Measurements from ENCODE around the gene ZBED5.

DNA sequence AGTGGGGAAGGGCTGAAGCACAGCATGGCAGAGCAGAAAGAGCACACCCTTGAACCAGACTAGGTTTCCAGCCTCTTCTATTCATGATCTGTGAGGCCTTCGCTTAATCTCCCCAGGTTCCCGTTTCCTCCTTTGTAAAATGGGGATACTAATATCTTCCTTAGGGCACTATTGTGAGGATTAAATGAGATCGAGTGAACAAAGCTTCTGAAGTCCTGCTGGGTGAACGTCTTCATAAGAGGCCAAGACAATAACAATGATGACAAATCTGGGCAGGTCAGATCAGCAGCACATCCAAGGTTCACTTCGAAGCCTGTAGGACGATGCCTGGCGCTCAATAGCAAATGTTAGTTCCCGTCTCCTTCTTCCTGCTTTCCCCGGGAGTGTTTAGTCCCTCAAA lies 38.6 kb upstream of the ZBED5 start:
- TF ChIP-seq, protein P1, sequence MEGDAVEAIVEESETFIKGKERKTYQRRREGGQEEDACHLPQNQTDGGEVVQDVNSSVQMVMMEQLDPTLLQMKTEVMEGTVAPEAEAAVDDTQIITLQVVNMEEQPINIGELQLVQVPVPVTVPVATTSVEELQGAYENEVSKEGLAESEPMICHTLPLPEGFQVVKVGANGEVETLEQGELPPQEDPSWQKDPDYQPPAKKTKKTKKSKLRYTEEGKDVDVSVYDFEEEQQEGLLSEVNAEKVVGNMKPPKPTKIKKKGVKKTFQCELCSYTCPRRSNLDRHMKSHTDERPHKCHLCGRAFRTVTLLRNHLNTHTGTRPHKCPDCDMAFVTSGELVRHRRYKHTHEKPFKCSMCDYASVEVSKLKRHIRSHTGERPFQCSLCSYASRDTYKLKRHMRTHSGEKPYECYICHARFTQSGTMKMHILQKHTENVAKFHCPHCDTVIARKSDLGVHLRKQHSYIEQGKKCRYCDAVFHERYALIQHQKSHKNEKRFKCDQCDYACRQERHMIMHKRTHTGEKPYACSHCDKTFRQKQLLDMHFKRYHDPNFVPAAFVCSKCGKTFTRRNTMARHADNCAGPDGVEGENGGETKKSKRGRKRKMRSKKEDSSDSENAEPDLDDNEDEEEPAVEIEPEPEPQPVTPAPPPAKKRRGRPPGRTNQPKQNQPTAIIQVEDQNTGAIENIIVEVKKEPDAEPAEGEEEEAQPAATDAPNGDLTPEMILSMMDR (IDR thresholded peaks at IDR 0.05): no peak
- TF ChIP-seq POLR2A (IDR thresholded peaks at IDR 0.05): no peak
- no peak for TF ChIP-seq POLR2AphosphoS5 (IDR thresholded peaks at IDR 0.05)

All from breast epithelium (tissue), 3 donors.